ENCODE results near the gene GTPBP1.

Gene GTPBP1

DNA sequence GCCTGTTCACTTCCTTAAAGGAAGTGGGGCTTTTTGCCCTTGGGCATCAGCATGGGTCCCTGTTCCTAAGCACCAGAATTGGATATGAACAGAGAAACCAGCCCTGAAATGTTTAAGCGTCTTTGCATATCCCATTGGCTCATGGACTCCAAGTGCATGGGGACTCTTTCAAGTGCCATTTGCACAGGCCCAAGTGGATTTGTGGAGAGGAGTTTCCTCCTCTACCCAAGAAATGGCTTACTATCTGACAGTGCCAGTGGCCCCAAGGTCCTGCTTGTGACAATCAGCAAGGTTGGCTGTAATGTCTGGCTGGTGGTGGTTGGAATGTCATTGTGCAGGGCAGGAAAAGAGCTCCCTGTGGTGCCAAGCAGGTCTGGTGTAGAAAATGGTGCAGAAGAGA lies 20.0 kb upstream of the GTPBP1 start:
- Histone ChIP-seq H4K91ac (ENCODE audit: low read depth, low read length, poor library complexity) (no peak overlapping the region), H2BK120ac (ENCODE audit: low read depth, low read length) (no peak overlapping the region), H3K4ac (ENCODE audit: low read length) (no peak overlapping the region), H3K9ac (ENCODE audit: low read depth, low read length, poor library complexity) (no peak overlapping the region), H3K79me1 (ENCODE audit: low read depth, low read length) (peaks cover 3% of the 10 kb centered on the region), H3K4me3 (ENCODE audit: low read length in 2 of 2) (no peak overlapping the region), H2AK5ac (ENCODE audit: low read depth, low read length) (no peak overlapping the region), H3K9me3 (replicated peaks in 1 of 2; ENCODE audit: control insufficient read depth in 2 of 2, insufficient read depth in 1 of 2, low read depth in 1 of 2, low read length in 2 of 2) (peaks cover 6 to 7% of the 10 kb centered on the region in 2 donors), H3K14ac (ENCODE audit: low read length) (no peak overlapping the region), H3K18ac (ENCODE audit: low read length) (no peak overlapping the region), H4K8ac (ENCODE audit: low read depth, low read length) (no peak overlapping the region), H3K27ac (replicated peaks; ENCODE audit: low read length) (no peak overlapping the region), H2BK15ac (ENCODE audit: low read length) (no peak overlapping the region), H2BK5ac (ENCODE audit: low read length) (no peak overlapping the region), H2BK12ac (ENCODE audit: low read length) (no peak overlapping the region), H3K4me1 (ENCODE audit: control insufficient read depth in 2 of 2, insufficient read depth in 1 of 2, low read depth in 1 of 2, low read length in 2 of 2) (peaks cover 3 to 4% of the 10 kb centered on the region in 2 donors), H2AFZ (ENCODE audit: low read length) (no peak overlapping the region), H3K27me3 (ENCODE audit: control insufficient read depth in 3 of 3, insufficient read depth in 3 of 3, low read depth in 1 of 3, low read length in 3 of 3) (no peaks in the 10 kb centered on the region), H3K36me3 (replicated peaks in 1 of 2; ENCODE audit: control insufficient read depth in 2 of 2, insufficient read depth in 2 of 2, low read length in 2 of 2) (peaks cover 46 to 78% of the 10 kb centered on the region in 2 donors), H3K4me2 (ENCODE audit: insufficient read depth, low read length, poor library complexity, severe bottlenecking) (no peak overlapping the region), H3K23ac (ENCODE audit: low read depth, low read length, poor library complexity) (no peak overlapping the region)
- WGBS, 2 donors (ENCODE audit: extremely low coverage in 2 of 2, insufficient read length in 2 of 2, insufficient replicate concordance in 1 of 2), result no CpG with 5 or more reads among the region's 1 CpG
- DNase-seq (ENCODE audit: low spot score), result no peak

DNA sequence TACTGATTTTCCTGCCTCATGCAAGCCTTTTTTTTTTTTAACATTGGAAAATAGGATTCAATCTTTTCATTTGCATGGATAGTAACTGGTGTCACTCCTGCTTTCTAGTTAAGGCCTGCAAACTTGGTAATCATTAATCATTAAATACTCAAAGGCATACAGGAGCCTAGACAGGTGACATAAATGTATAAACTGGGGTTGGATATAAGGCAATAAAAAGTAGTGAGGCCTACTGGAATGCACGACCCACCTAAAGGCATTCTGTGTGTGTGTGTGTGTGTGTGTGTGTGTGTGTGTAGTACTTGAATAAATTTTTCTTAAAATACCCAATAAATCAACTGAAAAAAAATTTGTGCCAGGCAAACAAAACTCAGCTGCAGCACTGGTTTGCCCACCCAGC lies 16.1 kb upstream of the GTPBP1 start:
- H4K91ac ChIP-seq (ENCODE audit: low read depth, low read length, poor library complexity), result no peak overlapping the region
- H2AFZ ChIP-seq (ENCODE audit: low read length), result no peak overlapping the region
- H2BK120ac ChIP-seq (ENCODE audit: low read depth, low read length), result no peak overlapping the region
- no peak overlapping the region for H4K8ac ChIP-seq (ENCODE audit: low read depth, low read length)
- H3K23ac ChIP-seq (ENCODE audit: low read depth, low read length, poor library complexity), result no peak overlapping the region
- no peak for DNase-seq (ENCODE audit: low spot score)
- H3K9me3 ChIP-seq (replicated peaks in 1 of 2; ENCODE audit: control insufficient read depth in 2 of 2, insufficient read depth in 1 of 2, low read depth in 1 of 2, low read length in 2 of 2), result no peaks in the 10 kb centered on the region
- H2BK15ac ChIP-seq (ENCODE audit: low read length), result no peak overlapping the region
- no peak overlapping the region for H3K4ac ChIP-seq (ENCODE audit: low read length)
- peaks cover 3% of the 10 kb centered on the region for H3K79me1 ChIP-seq (ENCODE audit: low read depth, low read length)
- H2AK5ac ChIP-seq (ENCODE audit: low read depth, low read length), result no peak overlapping the region
- WGBS, 2 donors (ENCODE audit: extremely low coverage in 2 of 2, insufficient read length in 2 of 2, insufficient replicate concordance in 1 of 2), result no CpG with 5 or more reads among the region's 1 CpG
- no peak overlapping the region for H3K9ac ChIP-seq (ENCODE audit: low read depth, low read length, poor library complexity)
- no peak overlapping the region for H2BK5ac ChIP-seq (ENCODE audit: low read length)
- H3K4me3 ChIP-seq (ENCODE audit: low read length in 2 of 2), result no peak overlapping the region
- H3K36me3 ChIP-seq (replicated peaks in 1 of 2; ENCODE audit: control insufficient read depth in 2 of 2, insufficient read depth in 2 of 2, low read length in 2 of 2), result peaks cover 40 to 92% of the 10 kb centered on the region in 2 donors
- H2BK12ac ChIP-seq (ENCODE audit: low read length), result no peak overlapping the region
- H3K18ac ChIP-seq (ENCODE audit: low read length), result no peak overlapping the region
- no peak overlapping the region for H3K14ac ChIP-seq (ENCODE audit: low read length)
- H3K4me2 ChIP-seq (ENCODE audit: insufficient read depth, low read length, poor library complexity, severe bottlenecking), result no peak overlapping the region
- H3K27me3 ChIP-seq (ENCODE audit: control insufficient read depth in 3 of 3, insufficient read depth in 3 of 3, low read depth in 1 of 3, low read length in 3 of 3), result no peaks in the 10 kb centered on the region
- no peak overlapping the region for H3K27ac ChIP-seq (replicated peaks; ENCODE audit: low read length)
- no peaks in the 10 kb centered on the region for H3K4me1 ChIP-seq (ENCODE audit: control insufficient read depth in 2 of 2, insufficient read depth in 1 of 2, low read depth in 1 of 2, low read length in 2 of 2)

DNA sequence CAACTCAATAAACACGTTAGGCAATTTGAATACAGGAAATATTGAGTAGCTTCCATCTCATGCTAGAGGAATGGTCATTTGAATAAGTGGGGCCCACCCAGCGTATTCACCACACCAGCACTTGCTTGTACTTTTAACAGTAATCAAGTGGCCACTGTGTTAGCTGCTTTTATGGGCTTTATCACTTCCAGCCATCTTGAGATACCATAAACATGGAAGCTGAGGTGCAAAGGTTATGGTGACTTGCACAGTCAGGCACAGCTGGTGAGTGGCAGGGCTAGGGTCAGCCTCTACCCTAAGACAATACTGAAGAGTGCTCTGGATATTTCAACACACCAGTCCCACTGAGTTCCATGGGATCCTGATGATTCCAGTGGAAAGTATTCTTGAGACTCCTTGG lies 11.7 kb upstream of the GTPBP1 start:
- whole genome bisulfite sequencing, 2 donors (ENCODE audit: extremely low coverage in 2 of 2, insufficient read length in 2 of 2, insufficient replicate concordance in 1 of 2), result no CpG with 5 or more reads among the region's 2 CpGs
- no peaks in the 10 kb centered on the region for H3K27me3 ChIP-seq (ENCODE audit: control insufficient read depth in 3 of 3, insufficient read depth in 3 of 3, low read depth in 1 of 3, low read length in 3 of 3)
- H3K23ac ChIP-seq (ENCODE audit: low read depth, low read length, poor library complexity), result no peak overlapping the region
- H2BK5ac ChIP-seq (ENCODE audit: low read length), result no peak overlapping the region
- H3K18ac ChIP-seq (ENCODE audit: low read length), result no peak overlapping the region
- H2AFZ ChIP-seq (ENCODE audit: low read length), result no peak overlapping the region
- H3K9ac ChIP-seq (ENCODE audit: low read depth, low read length, poor library complexity), result no peak overlapping the region
- H3K14ac ChIP-seq (ENCODE audit: low read length), result no peak overlapping the region
- no peak overlapping the region for H2BK12ac ChIP-seq (ENCODE audit: low read length)
- no peak overlapping the region for H3K4me2 ChIP-seq (ENCODE audit: insufficient read depth, low read length, poor library complexity, severe bottlenecking)
- no peak for DNase-seq (ENCODE audit: low spot score)
- H2AK5ac ChIP-seq (ENCODE audit: low read depth, low read length), result no peak overlapping the region
- peaks cover 2% of the 10 kb centered on the region for H3K79me1 ChIP-seq (ENCODE audit: low read depth, low read length)
- H3K4me3 ChIP-seq (ENCODE audit: low read length in 2 of 2), result no peak overlapping the region
- peaks cover 13 to 84% of the 10 kb centered on the region in 2 donors for H3K36me3 ChIP-seq (replicated peaks in 1 of 2; ENCODE audit: control insufficient read depth in 2 of 2, insufficient read depth in 2 of 2, low read length in 2 of 2)
- no peak overlapping the region for H2BK15ac ChIP-seq (ENCODE audit: low read length)
- H3K4me1 ChIP-seq (ENCODE audit: control insufficient read depth in 2 of 2, insufficient read depth in 1 of 2, low read depth in 1 of 2, low read length in 2 of 2), result peaks cover 4 to 22% of the 10 kb centered on the region in 2 donors
- H2BK120ac ChIP-seq (ENCODE audit: low read depth, low read length), result no peak overlapping the region
- H3K27ac ChIP-seq (replicated peaks; ENCODE audit: low read length), result no peak overlapping the region
- no peak overlapping the region for H4K91ac ChIP-seq (ENCODE audit: low read depth, low read length, poor library complexity)
- no peaks in the 10 kb centered on the region for H3K9me3 ChIP-seq (replicated peaks in 1 of 2; ENCODE audit: control insufficient read depth in 2 of 2, insufficient read depth in 1 of 2, low read depth in 1 of 2, low read length in 2 of 2)
- H3K4ac ChIP-seq (ENCODE audit: low read length), result no peak overlapping the region
- H4K8ac ChIP-seq (ENCODE audit: low read depth, low read length), result no peak overlapping the region

DNA sequence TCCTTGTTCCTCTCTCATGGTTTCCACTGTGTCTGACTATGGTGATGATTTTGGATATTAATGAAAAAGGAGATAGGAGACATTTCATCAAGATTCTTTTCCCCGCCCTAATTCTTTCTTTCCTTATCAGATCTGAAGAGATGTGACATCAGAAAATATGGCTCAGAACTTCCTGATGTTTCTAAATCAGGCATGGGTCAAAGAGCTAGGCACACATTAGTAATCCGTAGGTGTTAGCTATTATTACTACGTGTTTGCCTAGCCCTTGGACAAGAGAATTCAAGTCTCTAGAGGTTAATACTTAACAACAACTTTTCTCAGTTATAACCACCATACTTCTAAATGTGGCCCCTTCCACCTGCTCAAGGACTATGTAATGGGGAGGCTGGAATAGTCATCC lies 10.8 kb upstream of the GTPBP1 start:
- H3K27me3 ChIP-seq (ENCODE audit: control insufficient read depth in 3 of 3, insufficient read depth in 3 of 3, low read depth in 1 of 3, low read length in 3 of 3), result no peaks in the 10 kb centered on the region
- no peak for DNase-seq (ENCODE audit: low spot score)
- no peak overlapping the region for H2BK15ac ChIP-seq (ENCODE audit: low read length)
- H3K14ac ChIP-seq (ENCODE audit: low read length), result no peak overlapping the region
- H3K4me1 ChIP-seq (ENCODE audit: control insufficient read depth in 2 of 2, insufficient read depth in 1 of 2, low read depth in 1 of 2, low read length in 2 of 2), result peaks cover 9 to 29% of the 10 kb centered on the region in 2 donors
- no peak overlapping the region for H2BK12ac ChIP-seq (ENCODE audit: low read length)
- H3K9ac ChIP-seq (ENCODE audit: low read depth, low read length, poor library complexity), result no peak overlapping the region
- H3K18ac ChIP-seq (ENCODE audit: low read length), result no peak overlapping the region
- WGBS, 2 donors (ENCODE audit: extremely low coverage in 2 of 2, insufficient read length in 2 of 2, insufficient replicate concordance in 1 of 2), result no CpG with 5 or more reads among the region's 3 CpGs
- H3K9me3 ChIP-seq (replicated peaks in 1 of 2; ENCODE audit: control insufficient read depth in 2 of 2, insufficient read depth in 1 of 2, low read depth in 1 of 2, low read length in 2 of 2), result no peaks in the 10 kb centered on the region
- no peak overlapping the region for H2BK120ac ChIP-seq (ENCODE audit: low read depth, low read length)
- H3K4me3 ChIP-seq (ENCODE audit: low read length in 2 of 2), result no peak overlapping the region
- peaks cover 9 to 82% of the 10 kb centered on the region in 2 donors for H3K36me3 ChIP-seq (replicated peaks in 1 of 2; ENCODE audit: control insufficient read depth in 2 of 2, insufficient read depth in 2 of 2, low read length in 2 of 2)
- no peak overlapping the region for H4K91ac ChIP-seq (ENCODE audit: low read depth, low read length, poor library complexity)
- no peak overlapping the region for H2AFZ ChIP-seq (ENCODE audit: low read length)
- no peak overlapping the region for H2AK5ac ChIP-seq (ENCODE audit: low read depth, low read length)
- peaks cover 1% of the 10 kb centered on the region for H3K79me1 ChIP-seq (ENCODE audit: low read depth, low read length)
- no peak overlapping the region for H3K27ac ChIP-seq (replicated peaks; ENCODE audit: low read length)
- H2BK5ac ChIP-seq (ENCODE audit: low read length), result no peak overlapping the region
- no peak overlapping the region for H3K4ac ChIP-seq (ENCODE audit: low read length)
- H4K8ac ChIP-seq (ENCODE audit: low read depth, low read length), result no peak overlapping the region
- H3K4me2 ChIP-seq (ENCODE audit: insufficient read depth, low read length, poor library complexity, severe bottlenecking), result no peak overlapping the region
- no peak overlapping the region for H3K23ac ChIP-seq (ENCODE audit: low read depth, low read length, poor library complexity)
